ENCODE data around the gene DRD2.

DRD2 gene

DNA sequence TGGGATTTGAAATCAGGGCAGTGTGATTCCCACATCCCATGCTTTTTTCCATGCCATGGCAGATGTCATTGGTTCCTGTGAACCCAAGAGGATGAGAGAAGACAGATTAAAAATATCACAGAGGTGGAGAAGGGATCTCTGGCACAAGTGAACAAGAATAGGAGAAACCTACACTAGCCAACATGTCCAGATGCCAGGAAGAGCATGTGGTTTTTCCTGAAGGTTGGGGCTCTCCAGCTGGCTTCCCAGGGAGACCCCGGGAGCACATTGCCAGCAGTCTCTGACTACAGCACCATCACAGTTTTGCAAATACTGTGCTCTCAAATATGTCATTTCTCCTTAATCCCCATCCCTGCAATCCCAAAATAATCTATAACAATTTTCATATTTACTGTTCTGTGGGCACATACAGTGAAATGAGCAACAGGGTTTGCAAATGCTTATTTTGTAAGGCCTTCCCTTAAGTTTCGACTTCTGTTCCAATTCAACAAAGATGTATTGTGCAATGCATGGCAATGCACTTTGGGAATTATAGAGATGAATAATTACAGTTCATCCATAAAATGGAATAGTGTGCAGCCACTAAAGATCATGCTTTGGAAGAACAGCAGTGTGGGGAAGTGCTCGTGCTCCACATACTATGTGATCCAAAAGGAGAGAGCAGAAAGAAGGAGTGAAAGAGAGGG is 82.8 kb downstream of the DRD2 start:
- Histone ChIP-seq H3K9me2 (replicated peaks; ENCODE audit: insufficient read depth, low read length) (no peaks in the 10 kb centered on the region), H3K27me3 (ENCODE audit: low read length) (no peaks in the 10 kb centered on the region), H3K9me3 (ENCODE audit: insufficient read depth, low read length) (no peaks in the 10 kb centered on the region), H3K36me3 (ENCODE audit: low read length) (no peaks in the 10 kb centered on the region), H3K9ac (ENCODE audit: low read length) (no peak overlapping the region), H3K79me2 (ENCODE audit: insufficient read depth, low read length) (no peaks in the 10 kb centered on the region), H3F3A (ENCODE audit: insufficient read depth) (no peaks in the 10 kb centered on the region), H3K4me3 (ENCODE audit: insufficient read depth, low read length, poor library complexity, severe bottlenecking) (no peak overlapping the region), H3K4me2 (ENCODE audit: low read depth, low read length, poor library complexity, severe bottlenecking) (no peak overlapping the region), H4K20me1 (ENCODE audit: low read depth, low read length) (no peaks in the 10 kb centered on the region), H2AFZ (ENCODE audit: low read depth, low read length, severe bottlenecking) (no peak overlapping the region), H3K27ac (ENCODE audit: low read depth, low read length) (no peak overlapping the region)
- TF ChIP-seq CTCF (IDR thresholded peaks at IDR 0.05; ENCODE audit: insufficient read depth, low read length, poor library complexity, severe bottlenecking) (no peak), EZH2phosphoT487 (conservative IDR thresholded peaks at IDR 0.05; ENCODE audit: low read length) (no peak)

DNA sequence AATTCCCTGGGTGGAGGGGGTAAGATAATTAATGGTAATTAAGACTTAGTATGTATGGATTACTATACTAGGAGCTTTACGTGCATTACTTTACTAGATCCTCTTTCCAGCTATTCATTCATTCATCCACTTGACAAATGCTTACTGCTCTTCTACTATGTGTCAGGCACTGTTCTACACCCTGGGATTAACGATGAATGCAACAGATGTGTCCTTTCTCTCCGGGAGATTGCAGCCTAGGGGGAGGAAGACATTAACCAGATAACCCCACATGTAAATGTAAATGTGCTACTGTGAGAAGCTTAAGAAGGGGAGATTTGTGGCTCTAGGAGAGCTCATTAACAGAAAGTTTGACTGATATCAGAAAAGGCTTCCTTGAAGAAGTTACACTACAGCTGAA is 85.9 kb downstream of the DRD2 start:
- H3K9ac ChIP-seq (ENCODE audit: low read length) = no peak overlapping the region
- no peak overlapping the region for H3K4me3 ChIP-seq (ENCODE audit: insufficient read depth, low read length, poor library complexity, severe bottlenecking)
- H3K27me3 ChIP-seq (ENCODE audit: low read length) = no peaks in the 10 kb centered on the region
- no peaks in the 10 kb centered on the region for H3K79me2 ChIP-seq (ENCODE audit: insufficient read depth, low read length)
- no peaks in the 10 kb centered on the region for H3F3A ChIP-seq (ENCODE audit: insufficient read depth)
- H2AFZ ChIP-seq (ENCODE audit: low read depth, low read length, severe bottlenecking) = no peak overlapping the region
- no peaks in the 10 kb centered on the region for H3K36me3 ChIP-seq (ENCODE audit: low read length)
- no peak overlapping the region for H3K27ac ChIP-seq (ENCODE audit: low read depth, low read length)
- TF ChIP-seq CTCF (IDR thresholded peaks at IDR 0.05; ENCODE audit: insufficient read depth, low read length, poor library complexity, severe bottlenecking) = no peak
- no peak for TF ChIP-seq EZH2phosphoT487 (conservative IDR thresholded peaks at IDR 0.05; ENCODE audit: low read length)
- H4K20me1 ChIP-seq (ENCODE audit: low read depth, low read length) = no peaks in the 10 kb centered on the region
- no peak overlapping the region for H3K4me2 ChIP-seq (ENCODE audit: low read depth, low read length, poor library complexity, severe bottlenecking)
- H3K9me2 ChIP-seq (replicated peaks; ENCODE audit: insufficient read depth, low read length) = no peaks in the 10 kb centered on the region
- H3K9me3 ChIP-seq (ENCODE audit: insufficient read depth, low read length) = no peaks in the 10 kb centered on the region

DNA sequence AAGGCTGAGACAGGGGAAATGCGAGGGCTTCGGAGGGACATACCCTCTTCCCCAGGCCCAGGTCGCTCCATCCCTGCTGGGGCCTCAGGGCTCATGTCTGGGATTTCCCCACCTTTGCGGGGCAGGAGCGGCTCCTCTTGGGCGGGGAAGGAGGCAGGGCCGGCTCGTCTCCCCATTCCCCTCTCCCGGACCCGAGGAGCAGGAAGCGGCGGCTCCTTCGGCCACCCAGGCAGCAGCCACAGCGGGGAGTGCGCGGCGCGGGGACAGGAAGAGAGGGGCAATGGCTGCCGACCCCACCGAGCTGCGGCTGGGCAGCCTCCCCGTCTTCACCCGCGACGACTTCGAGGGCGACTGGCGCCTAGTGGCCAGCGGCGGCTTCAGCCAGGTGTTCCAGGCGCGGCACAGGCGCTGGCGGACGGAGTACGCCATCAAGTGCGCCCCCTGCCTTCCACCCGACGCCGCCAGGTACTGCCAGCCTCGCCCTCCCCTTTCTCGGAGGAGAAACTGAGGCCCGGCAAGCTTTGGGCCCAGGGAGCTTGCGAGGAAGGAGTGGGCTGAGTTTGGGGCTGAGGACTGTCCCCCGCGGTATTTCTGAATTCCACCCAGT is 87.5 kb downstream of the DRD2 start, which contains the start of gene ANKK1:
Gene ANKK1 (plus strand): TSS at position 175 of the 607 bp plus-strand sequence. CDS start 106 bp downstream, at position 281.
- no peak for TF ChIP-seq EZH2phosphoT487 (conservative IDR thresholded peaks at IDR 0.05; ENCODE audit: low read length)
- no peak for TF ChIP-seq CTCF (IDR thresholded peaks at IDR 0.05; ENCODE audit: insufficient read depth, low read length, poor library complexity, severe bottlenecking)
- Histone ChIP-seq H3K27ac (ENCODE audit: low read depth, low read length) (no peak within 1 kb of the TSS), H3K4me2 (ENCODE audit: low read depth, low read length, poor library complexity, severe bottlenecking) (no peak within 1 kb of the TSS), H3F3A (ENCODE audit: insufficient read depth) (no peaks in the 10 kb centered on the region), H4K20me1 (ENCODE audit: low read depth, low read length) (no peaks in the 10 kb centered on the region), H3K9me2 (replicated peaks; ENCODE audit: insufficient read depth, low read length) (no peaks in the 10 kb centered on the region), H3K27me3 (ENCODE audit: low read length) (no peaks in the 10 kb centered on the region), H2AFZ (ENCODE audit: low read depth, low read length, severe bottlenecking) (no peak within 1 kb of the TSS), H3K79me2 (ENCODE audit: insufficient read depth, low read length) (no peaks in the 10 kb centered on the region), H3K9ac (ENCODE audit: low read length) (no peak within 1 kb of the TSS), H3K36me3 (ENCODE audit: low read length) (no peaks in the 10 kb centered on the region), H3K4me3 (ENCODE audit: insufficient read depth, low read length, poor library complexity, severe bottlenecking) (no peak within 1 kb of the TSS), H3K9me3 (ENCODE audit: insufficient read depth, low read length) (no peaks in the 10 kb centered on the region)
